Measurements from ENCODE around the gene ZNF182.
"Not testable (repeated sequence)": the region's sequence is repeated elsewhere in the genome, so short reads cannot be mapped to it uniquely, and the experiment has no call there.

ZNF182 gene

DNA sequence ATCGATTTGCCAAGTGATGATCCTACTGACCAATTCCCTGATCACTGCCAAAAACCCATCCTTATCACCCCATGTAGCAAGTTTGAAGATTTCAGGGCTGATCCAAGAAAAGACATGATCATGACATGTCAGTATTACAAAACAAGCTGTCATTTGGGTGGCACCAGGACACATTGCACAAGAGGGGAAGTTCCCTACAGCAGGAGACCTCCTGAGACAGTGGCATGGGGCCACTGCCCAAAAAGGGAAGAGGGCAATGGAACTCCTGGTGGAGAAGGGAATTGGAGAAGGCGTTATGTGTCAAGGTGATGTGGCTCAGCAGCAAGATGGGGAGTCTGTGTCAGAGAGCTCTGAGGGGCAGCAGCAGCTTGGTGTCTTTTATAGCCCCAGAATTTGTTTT is 43.4 kb downstream of the ZNF182 start:
- no peaks in the 10 kb centered on the region for H3K9me3 ChIP-seq (ENCODE audit: severe bottlenecking)
- no peak for DNase-seq (ENCODE audit: low spot score)

DNA sequence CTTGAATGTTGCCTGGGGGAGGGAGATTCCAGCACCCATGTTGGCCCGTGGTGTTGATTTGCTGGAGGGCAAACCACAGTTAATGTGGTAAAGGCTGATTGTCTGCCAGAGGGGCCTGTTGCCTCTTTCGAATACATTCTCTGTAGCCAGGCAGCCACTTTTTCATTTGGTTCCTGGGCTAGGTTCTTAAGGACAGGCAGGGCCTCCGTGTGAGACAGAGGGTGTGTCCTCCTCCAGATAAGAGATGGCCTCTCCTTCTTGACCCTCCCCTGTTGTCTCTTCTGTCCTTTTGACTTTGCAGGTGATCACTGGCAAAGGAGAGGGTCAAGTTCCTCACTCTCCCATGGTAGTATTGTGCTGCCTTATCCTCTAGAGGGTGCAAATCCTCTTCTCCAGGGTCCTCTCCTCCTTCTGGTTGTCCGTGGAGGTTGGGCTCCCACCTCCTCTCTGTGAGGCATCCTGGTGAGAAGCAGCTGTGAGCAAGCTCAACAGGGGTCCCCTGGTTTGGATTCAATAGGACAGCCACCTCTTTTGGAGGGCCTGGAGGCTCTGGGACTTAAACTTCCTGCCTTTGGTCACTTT is 44.9 kb downstream of the ZNF182 start:
- ATAC-seq (ENCODE audit: low read depth) (no peak), DNase-seq (ENCODE audit: low spot score) (no peak)
- Histone ChIP-seq H3K4me1 (ENCODE audit: insufficient read depth, poor library complexity, severe bottlenecking) (no peaks in the 10 kb centered on the region), H3K27me3 (ENCODE audit: insufficient read depth, poor library complexity, severe bottlenecking) (no peaks in the 10 kb centered on the region), H3K36me3 (ENCODE audit: low read depth) (no peaks in the 10 kb centered on the region), H3K9me3 (ENCODE audit: severe bottlenecking) (no peaks in the 10 kb centered on the region), H3K4me3 (ENCODE audit: severe bottlenecking) (no peak overlapping the region), H3K27ac (ENCODE audit: poor library complexity, severe bottlenecking) (no peak overlapping the region)
- TF ChIP-seq, protein P1, sequence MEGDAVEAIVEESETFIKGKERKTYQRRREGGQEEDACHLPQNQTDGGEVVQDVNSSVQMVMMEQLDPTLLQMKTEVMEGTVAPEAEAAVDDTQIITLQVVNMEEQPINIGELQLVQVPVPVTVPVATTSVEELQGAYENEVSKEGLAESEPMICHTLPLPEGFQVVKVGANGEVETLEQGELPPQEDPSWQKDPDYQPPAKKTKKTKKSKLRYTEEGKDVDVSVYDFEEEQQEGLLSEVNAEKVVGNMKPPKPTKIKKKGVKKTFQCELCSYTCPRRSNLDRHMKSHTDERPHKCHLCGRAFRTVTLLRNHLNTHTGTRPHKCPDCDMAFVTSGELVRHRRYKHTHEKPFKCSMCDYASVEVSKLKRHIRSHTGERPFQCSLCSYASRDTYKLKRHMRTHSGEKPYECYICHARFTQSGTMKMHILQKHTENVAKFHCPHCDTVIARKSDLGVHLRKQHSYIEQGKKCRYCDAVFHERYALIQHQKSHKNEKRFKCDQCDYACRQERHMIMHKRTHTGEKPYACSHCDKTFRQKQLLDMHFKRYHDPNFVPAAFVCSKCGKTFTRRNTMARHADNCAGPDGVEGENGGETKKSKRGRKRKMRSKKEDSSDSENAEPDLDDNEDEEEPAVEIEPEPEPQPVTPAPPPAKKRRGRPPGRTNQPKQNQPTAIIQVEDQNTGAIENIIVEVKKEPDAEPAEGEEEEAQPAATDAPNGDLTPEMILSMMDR (IDR thresholded peaks at IDR 0.05; ENCODE audit: poor library complexity, severe bottlenecking), result no peak

More for the DNA sequence above, 43.4 kb downstream of the ZNF182 start:
- no peaks in the 10 kb centered on the region for H3K4me1 ChIP-seq (ENCODE audit: insufficient read depth, poor library complexity, severe bottlenecking)
- no peaks in the 10 kb centered on the region for H3K36me3 ChIP-seq (ENCODE audit: low read depth)
- H3K4me3 ChIP-seq (ENCODE audit: severe bottlenecking), result no peak overlapping the region
- H3K27ac ChIP-seq (ENCODE audit: poor library complexity, severe bottlenecking), result no peak overlapping the region
- TF ChIP-seq, protein P1 (IDR thresholded peaks at IDR 0.05; ENCODE audit: poor library complexity, severe bottlenecking), result no peak
- no peak for ATAC-seq (ENCODE audit: low read depth)
- no peaks in the 10 kb centered on the region for H3K27me3 ChIP-seq (ENCODE audit: insufficient read depth, poor library complexity, severe bottlenecking)

DNA sequence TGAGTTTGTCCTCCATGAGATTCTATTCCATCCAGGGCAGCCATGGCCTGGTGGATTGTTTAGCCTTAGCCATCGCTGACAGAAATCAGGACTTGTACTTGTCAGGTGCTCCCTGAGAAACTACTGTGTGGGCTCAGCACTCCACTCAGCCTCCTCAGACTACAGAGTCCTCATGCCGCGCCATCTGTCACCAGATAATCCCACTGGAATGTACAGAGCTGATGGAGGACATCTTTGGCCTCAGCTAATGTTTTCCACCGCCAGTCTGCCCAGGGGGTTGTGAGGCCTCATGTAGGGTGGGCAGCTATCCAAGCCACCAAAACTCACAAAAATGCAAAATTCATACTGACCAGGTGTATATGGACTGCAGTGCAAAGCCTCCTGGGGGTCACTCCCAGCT is 45.6 kb downstream of the ZNF182 start:
- H3K4me3 ChIP-seq (ENCODE audit: severe bottlenecking); DNase-seq (ENCODE audit: low spot score); H3K9me3 ChIP-seq (ENCODE audit: severe bottlenecking); H3K27ac ChIP-seq (ENCODE audit: poor library complexity, severe bottlenecking); ATAC-seq (ENCODE audit: low read depth); H3K36me3 ChIP-seq (ENCODE audit: low read depth); H3K4me1 ChIP-seq (ENCODE audit: insufficient read depth, poor library complexity, severe bottlenecking); H3K27me3 ChIP-seq (ENCODE audit: insufficient read depth, poor library complexity, severe bottlenecking): not testable (repeated sequence)

DNA sequence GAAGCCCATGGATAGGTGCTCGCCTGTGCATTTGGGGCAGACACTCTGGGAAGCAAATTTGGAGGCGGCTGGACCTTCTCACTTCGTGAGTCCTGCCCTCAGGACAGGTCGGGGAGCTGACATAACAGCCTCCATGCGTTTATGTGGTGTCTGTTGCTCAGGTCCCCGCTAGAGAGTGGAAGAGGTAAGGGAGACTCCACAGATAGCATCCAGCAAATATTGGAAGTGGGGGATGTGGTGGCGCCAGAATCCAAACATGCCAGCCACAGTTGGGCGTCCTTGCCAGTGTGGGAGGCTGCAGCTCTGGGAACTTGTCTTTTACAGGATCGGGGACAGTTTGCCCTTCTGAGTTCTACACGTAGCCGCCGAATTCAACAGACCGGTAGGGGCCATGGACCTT is 47.8 kb downstream of the ZNF182 start:
- no peaks in the 10 kb centered on the region for H3K9me3 ChIP-seq (ENCODE audit: severe bottlenecking)
- H3K4me1 ChIP-seq (ENCODE audit: insufficient read depth, poor library complexity, severe bottlenecking), result no peaks in the 10 kb centered on the region
- DNase-seq (ENCODE audit: low spot score), result no peak
- no peaks in the 10 kb centered on the region for H3K27me3 ChIP-seq (ENCODE audit: insufficient read depth, poor library complexity, severe bottlenecking)
- TF ChIP-seq, protein P1 (IDR thresholded peaks at IDR 0.05; ENCODE audit: poor library complexity, severe bottlenecking), result no peak
- no peak overlapping the region for H3K4me3 ChIP-seq (ENCODE audit: severe bottlenecking)
- ATAC-seq (ENCODE audit: low read depth), result no peak
- no peaks in the 10 kb centered on the region for H3K36me3 ChIP-seq (ENCODE audit: low read depth)
- no peak overlapping the region for H3K27ac ChIP-seq (ENCODE audit: poor library complexity, severe bottlenecking)

DNA sequence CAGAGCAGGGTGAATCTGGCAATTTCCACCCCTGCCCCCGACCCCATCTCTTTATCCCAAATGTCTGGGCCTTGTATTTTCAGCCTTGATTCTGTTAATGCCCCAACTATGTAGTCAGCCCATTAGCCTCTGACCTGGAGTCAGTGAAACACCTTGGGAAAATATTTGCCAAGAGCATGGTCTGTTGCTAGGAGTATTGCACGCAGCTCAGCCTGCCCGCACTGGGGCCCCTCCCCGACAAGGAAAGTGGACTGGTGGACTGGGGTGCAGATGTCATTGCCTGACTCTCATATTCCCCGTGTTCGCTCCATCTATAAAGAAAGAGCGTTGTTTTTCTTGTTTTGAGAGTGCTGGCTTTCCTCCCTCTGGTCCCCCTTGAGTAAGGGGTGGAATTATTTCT is 48.5 kb downstream of the ZNF182 start:
- H3K4me1 ChIP-seq (ENCODE audit: insufficient read depth, poor library complexity, severe bottlenecking); DNase-seq (ENCODE audit: low spot score); H3K27ac ChIP-seq (ENCODE audit: poor library complexity, severe bottlenecking); H3K4me3 ChIP-seq (ENCODE audit: severe bottlenecking); H3K27me3 ChIP-seq (ENCODE audit: insufficient read depth, poor library complexity, severe bottlenecking); H3K36me3 ChIP-seq (ENCODE audit: low read depth); H3K9me3 ChIP-seq (ENCODE audit: severe bottlenecking); ATAC-seq (ENCODE audit: low read depth): not testable (repeated sequence)

DNA sequence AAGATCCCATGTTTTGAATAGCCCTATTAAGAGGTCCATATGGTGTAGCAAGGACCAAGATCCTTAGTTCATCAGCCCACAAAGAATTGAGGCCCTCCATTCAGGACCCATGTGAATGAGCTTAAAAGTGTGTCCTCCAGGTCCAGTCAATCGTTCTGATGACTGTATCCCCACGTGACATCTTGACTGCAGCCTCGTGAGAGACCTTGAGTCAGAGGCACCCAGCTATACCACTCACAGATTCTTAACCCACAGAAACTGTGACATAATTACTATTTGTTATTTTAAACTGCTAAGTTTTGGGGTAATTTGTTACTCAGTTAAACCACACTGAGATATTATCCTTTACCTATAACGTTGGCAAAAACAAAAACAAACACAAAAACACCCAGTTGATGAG is 62.4 kb downstream of the ZNF182 start:
- Histone ChIP-seq H3K4me3 (ENCODE audit: severe bottlenecking) (no peak overlapping the region), H3K27ac (ENCODE audit: poor library complexity, severe bottlenecking) (no peak overlapping the region), H3K36me3 (ENCODE audit: low read depth) (no peaks in the 10 kb centered on the region), H3K4me1 (ENCODE audit: insufficient read depth, poor library complexity, severe bottlenecking) (no peaks in the 10 kb centered on the region), H3K27me3 (ENCODE audit: insufficient read depth, poor library complexity, severe bottlenecking) (no peaks in the 10 kb centered on the region), H3K9me3 (ENCODE audit: severe bottlenecking) (no peaks in the 10 kb centered on the region)
- ATAC-seq (ENCODE audit: low read depth), result no peak
- no peak for DNase-seq (ENCODE audit: low spot score)
- TF ChIP-seq, protein P1 (IDR thresholded peaks at IDR 0.05; ENCODE audit: poor library complexity, severe bottlenecking), result no peak
